Mesenchymal stem cell (in vitro differentiated cells and primary cell): Measurements from ENCODE around the gene ADAMTS20. TPM values are rescaled to one million over a fixed set of nuclear protein-coding genes. Genes with fewer than 3 reads are reported as not detected.
A peak's percentile ranks its signal among the peaks of the same experiment; 100 is the strongest.

ENCODE experiments used
- DNase-seq: peaks from one replicate; pipeline ENCODE4 v3.0.0-alpha.2; 2013
- H2AFZ ChIP-seq: one replicate; pipeline ENCODE4 v1.6.1; 2013; ENCODE audit warnings: low read depth, mild to moderate bottlenecking, control low read depth, inconsistent platforms, low read length, moderate library complexity
- H2AK5ac ChIP-seq: 2 replicates; pipeline ENCODE4 v1.6.1; 2013; ENCODE audit warnings: low read length, moderate library complexity, mild to moderate bottlenecking, inconsistent platforms; ENCODE audit not compliant: severe bottlenecking
- H2BK120ac ChIP-seq: one replicate; pipeline ENCODE4 v1.6.1; 2013; ENCODE audit warnings: low read depth, mild to moderate bottlenecking, inconsistent platforms, low read length, moderate library complexity
- H2BK12ac ChIP-seq, 2 experiments: one replicate each; pipeline ENCODE4 v1.6.1; 2013; ENCODE audit warnings: inconsistent platforms in 2 of 2, low read length in 2 of 2, mild to moderate bottlenecking in 2 of 2, moderate library complexity in 2 of 2, control low read depth in 1 of 2
- H2BK15ac ChIP-seq: one replicate; pipeline ENCODE4 v1.6.1; 2013; ENCODE audit warnings: mild to moderate bottlenecking, low read depth, inconsistent platforms; ENCODE audit not compliant: poor library complexity, severe bottlenecking
- H2BK5ac ChIP-seq: 2 replicates; pipeline ENCODE4 v1.6.1; 2013; ENCODE audit warnings: low read depth, mild to moderate bottlenecking, low read length, control low read depth, inconsistent platforms; ENCODE audit not compliant: poor library complexity, severe bottlenecking
- H3K14ac ChIP-seq, 2 experiments: one replicate each; pipeline ENCODE4 v1.6.1; 2013; ENCODE audit warnings: inconsistent platforms in 2 of 2, low read length in 2 of 2, control low read depth in 1 of 2, mild to moderate bottlenecking in 1 of 2, moderate library complexity in 1 of 2
- H3K18ac ChIP-seq, 2 experiments: one replicate each; pipeline ENCODE4 v1.6.1; 2013; ENCODE audit warnings: inconsistent platforms in 2 of 2, low read length in 2 of 2, control low read depth in 1 of 2, low read depth in 1 of 2, mild to moderate bottlenecking in 1 of 2
- H3K23ac ChIP-seq, 2 experiments: one replicate each; pipeline ENCODE4 v1.6.1; 2013; ENCODE audit warnings: inconsistent platforms in 2 of 2, low read length in 2 of 2, mild to moderate bottlenecking in 2 of 2, moderate library complexity in 2 of 2, control low read depth in 1 of 2
- H3K27ac ChIP-seq: 2 replicates; pipeline ENCODE4 v1.5.1; 2013; ENCODE audit warnings: mild to moderate bottlenecking, moderate library complexity, low read length, control low read depth, inconsistent platforms; ENCODE audit not compliant: poor library complexity, severe bottlenecking
- H3K27me3 ChIP-seq, 2 experiments: 2 replicates each; pipeline versions ENCODE4 v1.6.1 to v1.7.0; 2013; ENCODE audit warnings: low read length in 2 of 2, mild to moderate bottlenecking in 2 of 2, moderate library complexity in 2 of 2, control low read depth in 1 of 2, inconsistent platforms in 1 of 2; ENCODE audit not compliant: control insufficient read depth in 1 of 2, insufficient read depth in 1 of 2
- H3K36me3 ChIP-seq, 2 experiments: 2 replicates each; pipeline versions ENCODE4 v1.6.1 to v1.7.0; 2013; ENCODE audit warnings: low read length in 2 of 2, control low read depth in 1 of 2, inconsistent platforms in 1 of 2, low read depth in 1 of 2, mild to moderate bottlenecking in 1 of 2; ENCODE audit not compliant: insufficient read depth in 2 of 2, control insufficient read depth in 1 of 2
- H3K4ac ChIP-seq, 2 experiments: one replicate each; pipeline ENCODE4 v1.6.1; 2013; ENCODE audit warnings: inconsistent platforms in 2 of 2, low read length in 2 of 2, mild to moderate bottlenecking in 2 of 2, moderate library complexity in 2 of 2, control low read depth in 1 of 2, low read depth in 1 of 2
- H3K4me1 ChIP-seq: 2 replicates; pipeline ENCODE4 v1.6.1; 2013; ENCODE audit warnings: low read depth, low read length, control low read depth; ENCODE audit not compliant: control insufficient read depth, insufficient read depth
- H3K4me2 ChIP-seq: 2 replicates; pipeline ENCODE4 v1.6.1; 2013; ENCODE audit warnings: low read length, mild to moderate bottlenecking, inconsistent platforms; ENCODE audit not compliant: poor library complexity, severe bottlenecking
- H3K4me3 ChIP-seq, 2 experiments: 2 replicates each; pipeline versions ENCODE4 v1.5.1 to v1.7.0; 2013; ENCODE audit warnings: low read length in 2 of 2, mild to moderate bottlenecking in 2 of 2, control low read depth in 1 of 2, low read depth in 1 of 2; ENCODE audit not compliant: insufficient read depth in 1 of 2
- H3K79me1 ChIP-seq: replicated peaks from 2 replicates; pipeline ENCODE4 v1.6.1; 2013; ENCODE audit warnings: mild to moderate bottlenecking, control low read depth, low read length, inconsistent platforms; ENCODE audit not compliant: poor library complexity, severe bottlenecking
- H3K9ac ChIP-seq: 2 replicates; pipeline ENCODE4 v1.7.0; 2013; ENCODE audit warnings: mild to moderate bottlenecking, low read length, moderate library complexity
- H3K9me3 ChIP-seq: 2 replicates; pipeline ENCODE4 v1.7.0; 2013; ENCODE audit warnings: mild to moderate bottlenecking, low read length; ENCODE audit not compliant: control insufficient read depth
- H4K8ac ChIP-seq: one replicate; pipeline ENCODE4 v1.6.1; 2013; ENCODE audit warnings: inconsistent platforms, mild to moderate bottlenecking, low read length, moderate library complexity
- H4K91ac ChIP-seq: one replicate; pipeline ENCODE4 v1.6.1; 2013; ENCODE audit warnings: mild to moderate bottlenecking, low read length, inconsistent platforms
- WGBS: methylation state at CpG from one replicate; pipeline ENCODE4 v1.1.7; 2013; ENCODE audit warnings: mixed read lengths; 5-methylcytosine and 5-hydroxymethylcytosine counted together
- polyA plus RNA-seq, 2 experiments: library from polyadenylated mRNA; stranded (reverse); fragments of 200-250 nt; gene quantifications; one replicate each; pipeline ENCODE4 v1.2.3, GENCODE V29; 2013

ADAMTS20 gene
- not detected for polyA plus RNA-seq (2013, experiment 1 of 2)
- 0.01 TPM for polyA plus RNA-seq (2013, experiment 2 of 2)

- peak within 1 kb of the TSS; percentile 41 for H4K8ac ChIP-seq
- H3K4me1 ChIP-seq, result peaks cover 16% of the 10 kb centered on the region
- H3K36me3 ChIP-seq, result no peaks in the 10 kb centered on the region
- under 1% methylated on average over 43 of the region's 51 CpGs for WGBS
- H2BK12ac ChIP-seq, result no peak within 1 kb of the TSS
- peaks cover 20% of the 10 kb centered on the region for H3K9me3 ChIP-seq
- H2AFZ ChIP-seq, result peak within 1 kb of the TSS; percentile 20
- no peak within 1 kb of the TSS for H2AK5ac ChIP-seq
- no peak within 1 kb of the TSS for H2BK120ac ChIP-seq
- peak; percentile 34 for DNase-seq
- H3K4me2 ChIP-seq, result peak within 1 kb of the TSS; percentile 79
- no peak within 1 kb of the TSS for H3K9ac ChIP-seq
- peaks cover 31 to 38% of the 10 kb centered on the region in 2 experiments for H3K27me3 ChIP-seq
- no peak within 1 kb of the TSS for H3K14ac ChIP-seq
- no peak within 1 kb of the TSS for H2BK5ac ChIP-seq
- no peak within 1 kb of the TSS for H3K18ac ChIP-seq
- no peak within 1 kb of the TSS for H4K91ac ChIP-seq
- H3K23ac ChIP-seq, result peak within 1 kb of the TSS in 1 of 2 experiments; percentile 24
- no peak within 1 kb of the TSS for H3K4ac ChIP-seq
- no peak within 1 kb of the TSS for H2BK15ac ChIP-seq
- H3K79me1 ChIP-seq, result no peaks in the 10 kb centered on the region
- H3K4me3 ChIP-seq, result peak within 1 kb of the TSS; percentile 35 to 49
- no peak within 1 kb of the TSS for H3K27ac ChIP-seq
These were observed at the start of gene ADAMTS20 for GRCh38 chr12:43551971-43552559. ADAMTS20 (minus strand) TSS chr12:43552203; CDS start chr12:43551921, 282 bp downstream.

GRCh38 chr12:43599708-43600107 lies 47.7 kb upstream of the ADAMTS20 start:
- no peak overlapping the region for H2BK5ac ChIP-seq
- no peak overlapping the region for H3K4me3 ChIP-seq
- WGBS, result no CpG with 5 or more reads among the region's 1 CpG
- no peak overlapping the region for H4K91ac ChIP-seq
- H2AFZ ChIP-seq, result no peak overlapping the region
- H2AK5ac ChIP-seq, result no peak overlapping the region
- no peak overlapping the region for H3K4ac ChIP-seq
- no peak overlapping the region for H2BK120ac ChIP-seq
- no peaks in the 10 kb centered on the region for H3K9me3 ChIP-seq
- H3K27ac ChIP-seq, result no peak overlapping the region
- H2BK15ac ChIP-seq, result no peak overlapping the region
- no peak overlapping the region for H3K18ac ChIP-seq
- H3K36me3 ChIP-seq, result no peaks in the 10 kb centered on the region
- H3K79me1 ChIP-seq, result no peaks in the 10 kb centered on the region
- no peak overlapping the region for H3K4me2 ChIP-seq
- no peaks in the 10 kb centered on the region for H3K4me1 ChIP-seq
- no peak for DNase-seq
- H3K9ac ChIP-seq, result no peak overlapping the region
- no peaks in the 10 kb centered on the region for H3K27me3 ChIP-seq
- no peak overlapping the region for H3K23ac ChIP-seq
- no peak overlapping the region for H4K8ac ChIP-seq
- no peak overlapping the region for H2BK12ac ChIP-seq
- H3K14ac ChIP-seq, result no peak overlapping the region

GRCh38 chr12:43599066-43599465 lies 47.1 kb upstream of the ADAMTS20 start:
- 94% methylated on average over 3 of the region's 3 CpGs for WGBS
- Histone ChIP-seq H3K4me2 (no peak overlapping the region), H2BK5ac (no peak overlapping the region)

GRCh38 chr12:43590307-43590706 lies 38.3 kb upstream of the ADAMTS20 start:
- peaks cover 4% of the 10 kb centered on the region for H3K9me3 ChIP-seq
- no peaks in the 10 kb centered on the region for H3K79me1 ChIP-seq
- H4K8ac ChIP-seq, result no peak overlapping the region
- no peak overlapping the region for H2BK12ac ChIP-seq
- WGBS, result no CpG with 5 or more reads among the region's 1 CpG
- no peak overlapping the region for H3K4ac ChIP-seq
- DNase-seq, result no peak
- H3K4me2 ChIP-seq, result no peak overlapping the region
- H3K9ac ChIP-seq, result no peak overlapping the region
- H3K36me3 ChIP-seq, result no peaks in the 10 kb centered on the region
- H3K4me1 ChIP-seq, result no peaks in the 10 kb centered on the region
- H2AFZ ChIP-seq, result no peak overlapping the region
- no peak overlapping the region for H2AK5ac ChIP-seq
- H3K18ac ChIP-seq, result no peak overlapping the region
- H2BK5ac ChIP-seq, result no peak overlapping the region
- H2BK15ac ChIP-seq, result no peak overlapping the region
- no peaks in the 10 kb centered on the region for H3K27me3 ChIP-seq
- H3K27ac ChIP-seq, result no peak overlapping the region
- H3K23ac ChIP-seq, result no peak overlapping the region
- no peak overlapping the region for H3K14ac ChIP-seq
- no peak overlapping the region for H2BK120ac ChIP-seq
- H4K91ac ChIP-seq, result no peak overlapping the region
- H3K4me3 ChIP-seq, result no peak overlapping the region

More at GRCh38 chr12:43599066-43599465, 47.1 kb upstream of the ADAMTS20 start:
- H3K4me3 ChIP-seq, result no peak overlapping the region
- H2BK120ac ChIP-seq, result no peak overlapping the region
- H3K18ac ChIP-seq, result no peak overlapping the region
- H3K36me3 ChIP-seq, result no peaks in the 10 kb centered on the region
- H2BK12ac ChIP-seq, result no peak overlapping the region
- no peak overlapping the region for H2BK15ac ChIP-seq
- no peak overlapping the region for H4K8ac ChIP-seq
- H3K27ac ChIP-seq, result no peak overlapping the region
- DNase-seq, result no peak
- H3K4me1 ChIP-seq, result no peaks in the 10 kb centered on the region
- H3K14ac ChIP-seq, result no peak overlapping the region
- H2AFZ ChIP-seq, result no peak overlapping the region
- no peak overlapping the region for H3K4ac ChIP-seq
- no peak overlapping the region for H4K91ac ChIP-seq
- H3K9me3 ChIP-seq, result no peaks in the 10 kb centered on the region
- no peaks in the 10 kb centered on the region for H3K79me1 ChIP-seq
- H2AK5ac ChIP-seq, result no peak overlapping the region
- H3K9ac ChIP-seq, result no peak overlapping the region
- H3K27me3 ChIP-seq, result no peaks in the 10 kb centered on the region
- H3K23ac ChIP-seq, result no peak overlapping the region
